H1 (cell line): ENCODE results near the gene JOSD2. TPM values are rescaled to one million over a fixed set of nuclear protein-coding genes. Genes with fewer than 3 reads are reported as not detected.

Experiments used
- CTCF ChIA-PET: fragments of 300-600 bp; sonication (Branson Sonifier 250); formaldehyde crosslinking; loops from one replicate; lab custom pipeline; 2021; ENCODE audit not compliant: partially characterized antibody; lab: Charles Lee
- POLR2A ChIA-PET: fragments of 300-600 bp; sonication (Branson Sonifier 250); formaldehyde crosslinking; loops from one replicate; lab custom pipeline; 2021; ENCODE audit warnings: inconsistent platforms; ENCODE audit not compliant: partially characterized antibody; lab: Charles Lee
- DNase-seq, 2 experiments: peaks; one replicate each; pipeline versions ENCODE4 v3.0.0 to v3.0.0-alpha.2; 2010 to 2022; ENCODE audit warnings: low spot score in 2 of 2, low read depth in 1 of 2, mixed read lengths in 1 of 2
- FAIRE-seq: peaks from 2 replicates; lab custom pipeline; 2011; peaks lifted over from hg19 to GRCh38; lab: Jason Lieb, UNC
- H2AFZ ChIP-seq: 2 replicates; pipeline ENCODE4 v1.8.1; 2012; ENCODE audit warnings: low read length, inconsistent platforms
- H2AK5ac ChIP-seq: 2 replicates; pipeline ENCODE4 v1.6.1; 2013; ENCODE audit warnings: low read depth, low read length
- H2BK120ac ChIP-seq: replicated peaks from 2 replicates; pipeline ENCODE3; 2013; ENCODE audit warnings: low read depth, low read length, inconsistent platforms
- H2BK12ac ChIP-seq: 2 replicates; pipeline ENCODE4 v1.6.1; 2013; ENCODE audit warnings: low read depth, low read length
- H2BK15ac ChIP-seq: 2 replicates; pipeline ENCODE4 v1.6.1; 2013; ENCODE audit warnings: low read length
- H2BK20ac ChIP-seq: 2 replicates; pipeline ENCODE4 v1.6.1; 2013; ENCODE audit warnings: low read length
- H2BK5ac ChIP-seq: 2 replicates; pipeline ENCODE4 v1.6.1; 2013; ENCODE audit warnings: low read depth, low read length
- H3K14ac ChIP-seq: 2 replicates; pipeline ENCODE4 v1.6.1; 2013; ENCODE audit warnings: inconsistent platforms; ENCODE audit not compliant: insufficient read length
- H3K18ac ChIP-seq: 2 replicates; pipeline ENCODE4 v1.6.1; 2013; ENCODE audit warnings: low read length; ENCODE audit errors: extremely low read depth
- H3K23ac ChIP-seq: 2 replicates; pipeline ENCODE4 v1.6.1; 2013; ENCODE audit warnings: inconsistent platforms; ENCODE audit not compliant: insufficient read length
- H3K23me2 ChIP-seq: 2 replicates; pipeline ENCODE4 v1.6.1; 2013; ENCODE audit warnings: low read depth, low read length
- H3K27ac ChIP-seq: 2 replicates; pipeline ENCODE4 v1.6.1; 2011; ENCODE audit warnings: low read depth, low read length, inconsistent platforms
- H3K27me3 ChIP-seq, 4 experiments: replicated peaks in 1 of 4; 1 replicate in 1 of 4; 2 replicates in 3 of 4; pipeline versions ENCODE4 v1.6.1 to v1.8.1; 2011 to 2013; ENCODE audit warnings: low read length in 3 of 4, mild to moderate bottlenecking in 3 of 4, inconsistent platforms in 2 of 4, mixed read lengths in 2 of 4, moderate library complexity in 1 of 4; ENCODE audit not compliant: control insufficient read depth in 3 of 4, insufficient read depth in 3 of 4; ENCODE audit errors: extremely low read depth in 1 of 4
- H3K36me3 ChIP-seq, 4 experiments: 2 replicates each; pipeline versions ENCODE4 v1.6.1 to v1.8.1; 2011 to 2013; ENCODE audit warnings: mild to moderate bottlenecking in 4 of 4, low read length in 3 of 4, moderate library complexity in 2 of 4, control low read depth in 1 of 4, inconsistent platforms in 1 of 4; ENCODE audit not compliant: insufficient read depth in 4 of 4, control insufficient read depth in 2 of 4
- H3K4ac ChIP-seq: replicated peaks from 2 replicates; pipeline ENCODE3; 2013; ENCODE audit warnings: low read length, low read depth, mixed read lengths, inconsistent platforms; ENCODE audit not compliant: insufficient read length
- H3K4me1 ChIP-seq, 4 experiments: replicated peaks in 1 of 4; 1 replicate in 1 of 4; 2 replicates in 3 of 4; pipeline versions ENCODE4 v1.6.1 to v1.8.1; 2011 to 2013; ENCODE audit warnings: low read length in 3 of 4, inconsistent platforms in 2 of 4, mixed read lengths in 1 of 4; ENCODE audit not compliant: insufficient read depth in 4 of 4, control insufficient read depth in 3 of 4
- H3K4me2 ChIP-seq, 2 experiments: 2 replicates each; pipeline versions ENCODE4 v1.6.1 to v1.8.1; 2011 to 2013; ENCODE audit warnings: low read depth in 2 of 2, low read length in 2 of 2, control low read depth in 1 of 2, inconsistent platforms in 1 of 2, mild to moderate bottlenecking in 1 of 2; ENCODE audit not compliant: insufficient read depth in 1 of 2
- H3K4me3 ChIP-seq, 4 experiments: fragments of 200-600, 300-600 bp in 1 of 4; sonication (generic), shearing (Covaris generic), sonication (Bioruptor Twin) in 1 of 4; 2 replicates each; pipeline versions ENCODE4 v1.5.1 to v1.8.1; 2011 to 2016; ENCODE audit warnings: low read length in 4 of 4, low read depth in 3 of 4, control low read depth in 2 of 4, inconsistent platforms in 2 of 4, mild to moderate bottlenecking in 2 of 4, mixed read lengths in 1 of 4, moderate library complexity in 1 of 4; ENCODE audit not compliant: insufficient read depth in 2 of 4; ENCODE audit errors: extremely low read depth in 1 of 4
- H3K56ac ChIP-seq: replicated peaks from 2 replicates; pipeline ENCODE3; 2013; ENCODE audit warnings: low read depth, mild to moderate bottlenecking, mixed read lengths, low read length, inconsistent platforms; ENCODE audit not compliant: insufficient read length
- H3K79me1 ChIP-seq: 2 replicates; pipeline ENCODE4 v1.6.1; 2013; ENCODE audit warnings: low read depth, low read length, control low read depth
- H3K79me2 ChIP-seq, 2 experiments: 2 replicates each; pipeline versions ENCODE4 v1.6.1 to v1.8.1; 2012 to 2013; ENCODE audit warnings: low read length in 2 of 2, mild to moderate bottlenecking in 2 of 2, inconsistent platforms in 1 of 2; ENCODE audit not compliant: insufficient read depth in 2 of 2, control insufficient read depth in 1 of 2
- H3K9ac ChIP-seq, 4 experiments: replicated peaks in 1 of 4; 1 replicate in 1 of 4; 2 replicates in 3 of 4; pipeline versions ENCODE4 v1.6.1 to v1.8.1; 2011 to 2013; ENCODE audit warnings: low read depth in 3 of 4, low read length in 3 of 4, control low read depth in 2 of 4, mild to moderate bottlenecking in 2 of 4, moderate library complexity in 2 of 4, inconsistent platforms in 1 of 4; ENCODE audit errors: extremely low read depth in 1 of 4
- H3K9me3 ChIP-seq, 2 experiments: 2 replicates each; pipeline versions ENCODE4 v1.6.1 to v1.8.1; 2012 to 2013; ENCODE audit warnings: mild to moderate bottlenecking in 2 of 2, moderate library complexity in 2 of 2, control low read depth in 1 of 2, inconsistent platforms in 1 of 2, low read depth in 1 of 2, low read length in 1 of 2, mixed read lengths in 1 of 2; ENCODE audit not compliant: insufficient read depth in 2 of 2
- H4K20me1 ChIP-seq, 2 experiments: replicated peaks in 1 of 2; 2 replicates each; pipeline versions ENCODE3 to v1.8.1; 2011 to 2013; ENCODE audit warnings: inconsistent platforms in 2 of 2, low read length in 2 of 2, mild to moderate bottlenecking in 1 of 2; ENCODE audit not compliant: insufficient read depth in 2 of 2, control insufficient read depth in 1 of 2
- H4K5ac ChIP-seq: 2 replicates; pipeline ENCODE4 v1.6.1; 2013; ENCODE audit warnings: low read length, low read depth, mixed read lengths, inconsistent platforms; ENCODE audit not compliant: insufficient read length
- H4K8ac ChIP-seq: 2 replicates; pipeline ENCODE4 v1.8.0; 2013; ENCODE audit warnings: mild to moderate bottlenecking, moderate library complexity, low read length, inconsistent platforms; ENCODE audit not compliant: insufficient read depth; ENCODE audit errors: extremely low read depth
- H4K91ac ChIP-seq: replicated peaks from 2 replicates; pipeline ENCODE3; 2013; ENCODE audit warnings: low read length, mixed read lengths, inconsistent platforms; ENCODE audit not compliant: insufficient read length
- HDAC2 ChIP-seq, 2 experiments: fragments of 300-600 bp in 1 of 2; sonication (generic) in 1 of 2; IDR thresholded peaks; 2 replicates each; pipeline ENCODE4 v1.6.1; 2011 to 2012; ENCODE audit warnings: low read depth in 2 of 2, low read length in 2 of 2, mild to moderate bottlenecking in 2 of 2, moderate library complexity in 2 of 2, borderline replicate concordance in 1 of 2, inconsistent platforms in 1 of 2
- KDM4A ChIP-seq: IDR thresholded peaks from one replicate; pipeline ENCODE4 v1.7.1; 2012; ENCODE audit warnings: low read depth, mild to moderate bottlenecking, moderate library complexity, low read length, inconsistent platforms; ENCODE audit not compliant: severe bottlenecking
- KDM5A ChIP-seq: fragments of 200-600 bp; IDR thresholded peaks from 2 replicates; pipeline ENCODE4 v1.7.1; 2012; ENCODE audit warnings: mild to moderate bottlenecking, low read length, inconsistent platforms, mixed read lengths
- POLR2AphosphoS5 ChIP-seq: IDR thresholded peaks from 2 replicates; pipeline ENCODE4 v1.6.1; 2011; ENCODE audit warnings: low read depth, low read length
- SAP30 ChIP-seq: fragments of 300-600 bp; sonication (generic); IDR thresholded peaks from 2 replicates; pipeline ENCODE4 v1.7.1; 2012; ENCODE audit warnings: low read length, moderate library complexity, mild to moderate bottlenecking, inconsistent platforms; ENCODE audit not compliant: insufficient read depth, insufficient replicate concordance
- SIN3A ChIP-seq, 2 experiments: IDR thresholded peaks in 1 of 2; conservative IDR thresholded peaks in 1 of 2; 2 replicates each; pipeline ENCODE4 v1.6.1; 2011 to 2012; ENCODE audit warnings: low read length in 2 of 2, improper control_type of control experiment in 1 of 2, low read depth in 1 of 2, mild to moderate bottlenecking in 1 of 2
- WGBS, 2 experiments: shearing (Covaris generic) in 1 of 2; methylation state at CpG; one replicate each; pipeline versions ENCODE4 v1.1.6 to v1.1.7; 2013 to 2015; ENCODE audit warnings: low lambda C conversion rate in 2 of 2, mixed read lengths in 2 of 2, inconsistent platforms in 1 of 2, low coverage in 1 of 2, missing lambda C conversion rate in 1 of 2; ENCODE audit not compliant: insufficient replicate concordance in 2 of 2, insufficient coverage in 1 of 2, insufficient read length in 1 of 2; ENCODE audit errors: extremely low coverage in 1 of 2, missing lambda C conversion rate in 1 of 2; 5-methylcytosine and 5-hydroxymethylcytosine counted together
- polyA plus RNA-seq, 7 experiments: library from polyadenylated mRNA; depleted of rRNA in 3 of 7; stranded (reverse) in 5 of 7; unstranded in 2 of 7; fragments of >200 nt in 5 of 7; fragments of 200-250 nt in 2 of 7; gene quantifications; 1 replicate in 5 of 7; 2 replicates in 1 of 7; 4 replicates in 1 of 7; pipeline versions ENCODE4 v1.2.1 to v1.2.3, GENCODE V29; 2011 to 2013; ENCODE audit warnings: missing spikeins in 2 of 7, mixed read lengths in 2 of 7
- total RNA-seq: library from RNA; stranded (reverse); fragmentation: NEBNext Ultra II Directional; extraction: Animal tissue kit (Norgen Biotek cat#: 25700); gene quantifications from 2 replicates; pipeline ENCODE4 v1.2.1, GENCODE V29; 2021

JOSD2 gene
- total and polyA plus RNA-seq, 2 of the 8 experiments (the other 6 are each of a cell fraction or from before 2014, with no cell fraction given): 1.9 to 6.6 TPM

DNA sequence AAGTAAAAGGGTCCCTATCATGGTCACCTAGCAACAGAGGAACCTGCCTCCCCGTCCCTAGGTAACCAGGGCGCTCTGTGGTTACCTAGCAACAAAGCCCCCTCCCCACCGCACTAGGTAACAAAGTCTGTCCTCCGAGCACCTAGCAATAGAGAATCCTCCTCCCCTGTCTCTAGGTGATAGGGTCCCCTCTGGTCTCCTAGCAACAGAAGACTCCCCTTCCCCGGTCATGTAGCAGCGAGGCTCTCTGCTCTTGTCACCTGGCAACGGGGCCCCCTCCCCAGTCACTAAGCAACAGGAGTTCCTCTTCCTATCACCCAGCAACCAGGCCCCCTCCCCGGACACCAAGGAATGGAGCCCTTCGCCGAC is 307 bp downstream of the JOSD2 start:
- peak overlapping the region; percentile 57 to 66 for H3K4me2 ChIP-seq

More for the DNA sequence above, 307 bp downstream of the JOSD2 start:
- Histone ChIP-seq H3K4me1 (peaks cover 0 to 6% (median 4%) of the 10 kb centered on the region in 4 experiments; a peak in 4 of 7 replicates), H3K27ac (no peak overlapping the region), H3K4me3 (peak overlapping the region; percentile 42 to 62 (median 56)), H2BK15ac (no peak overlapping the region), H3K23me2 (no peaks in the 10 kb centered on the region; the same call in 1 of the 2 replicates), H4K91ac (no peak overlapping the region), H3K14ac (no peak overlapping the region), H3K18ac (no peak overlapping the region), H3K27me3 (peaks cover 0 to 26% (median 15%) of the 10 kb centered on the region in 4 experiments; a peak in 6 of 7 replicates), H2BK12ac (no peak overlapping the region), H2AFZ (no peak overlapping the region), H3K79me2 (no peaks in the 10 kb centered on the region), H3K23ac (no peak overlapping the region), H3K9ac (no peak overlapping the region; a peak in 2 of 7 replicates), H3K56ac (no peak overlapping the region), H4K20me1 (peaks cover 1 to 3% of the 10 kb centered on the region in 2 experiments), H3K4ac (no peak overlapping the region), H3K36me3 (no peaks in the 10 kb centered on the region), H2BK120ac (no peak overlapping the region), H4K5ac (no peak overlapping the region)
- DNase-seq (peak in 1 of 2 experiments; percentile 61), FAIRE-seq (peak; percentile 13)
- 4% methylated on average over 10 of the region's 10 CpGs; no CpG with 5 or more reads in 1 of the 2 experiments for WGBS, 2 experiments
- CTCF ChIA-PET: interaction anchor here (1.9 to 19.3 kb wide), 4 partner anchors 10 to 45 kb away, joined by 5 to 206 read pairs (median 15); no protein-coding TSS in a partner anchor
- TF ChIP-seq KDM5A (no peak), HDAC2 (IDR thresholded peaks at IDR 0.05; ENCODE audit: borderline replicate concordance in 1 of 2, low read depth in 2 of 2, low read length in 2 of 2) (peak in 1 of 2 experiments; percentile 17; a peak in 1 of 4 replicates), KDM4A (peak; percentile 36), POLR2AphosphoS5 (peak; percentile 46; the same call in 1 of the 2 replicates), SIN3A (conservative IDR thresholded peaks at IDR 0.05 in 1 of 2, IDR thresholded peaks at IDR 0.05 in 1 of 2; ENCODE audit: low read depth in 1 of 2, low read length in 2 of 2) (peak; percentile 72 to 85; a peak in 1 of 4 replicates), SAP30 (peak; percentile 72)
- TF ChIP-seq, all 59 proteins: peak for 5
- Histone ChIP-seq H2AK5ac (no peak overlapping the region), H4K8ac (0 out of 2 replicates have a peak overlapping the region, but pooled peaks have one; percentile 20), H3K9me3 (no peaks in the 10 kb centered on the region), H3K79me1 (no peaks in the 10 kb centered on the region; the same call in 1 of the 2 replicates), H2BK20ac (no peak overlapping the region), H2BK5ac (no peak overlapping the region)
- POLR2A ChIA-PET: interaction anchor here (0.7 to 1.7 kb wide), 7 partner anchors 10 to 294 kb away, joined by 3 to 9 read pairs (median 6); no protein-coding TSS in a partner anchor
